ENCODE data around the gene PCDHB5. TPM values are rescaled to one million over a fixed set of nuclear protein-coding genes. Genes with fewer than 3 reads are reported as not detected.
"Not testable (repeated sequence)": the region's sequence is repeated elsewhere in the genome, so short reads cannot be mapped to it uniquely, and the experiment has no call there.

The PCDHB5 gene
- total RNA-seq, 1 experiment from 2014 or later = 2.9 TPM

GRCh38 chr5:141150993-141151325, 16.0 kb downstream of the PCDHB5 start:
- H3K79me2 ChIP-seq (ENCODE audit: insufficient read depth, low read length) = no peaks in the 10 kb centered on the region
- no peak overlapping the region; the same call in 1 of the 2 replicates for H3K14ac ChIP-seq (ENCODE audit: insufficient read depth, low read length)
- no peak overlapping the region for H3K27ac ChIP-seq (ENCODE audit: insufficient read length, low read depth, low read length)
- no peak overlapping the region for H3T11ph ChIP-seq (ENCODE audit: low read length)
- no peak overlapping the region for H2AFZ ChIP-seq (ENCODE audit: low read length)
- H3K27me3 Mint-ChIP-seq (ENCODE audit: low read depth) = peaks cover 10% of the 10 kb centered on the region
- no peak overlapping the region for H3K9ac ChIP-seq (ENCODE audit: extremely low read depth, insufficient read length, low read length)
- H4K5ac ChIP-seq (ENCODE audit: insufficient read length, low read depth, low read length) = no peak overlapping the region
- no CpG with 5 or more reads among the region's 13 CpGs for WGBS (ENCODE audit: extremely low coverage, insufficient read length, low lambda C conversion rate)
- H3K18ac ChIP-seq (ENCODE audit: insufficient read length, low read depth, low read length) = no peak overlapping the region
- H2BK5ac ChIP-seq (ENCODE audit: insufficient read length, low read length) = no peak overlapping the region
- H3K27ac Mint-ChIP-seq = no peak overlapping the region
- no peaks in the 10 kb centered on the region for H3K4me1 ChIP-seq (ENCODE audit: insufficient read depth, low read length)
- no peak overlapping the region for H4K91ac ChIP-seq (ENCODE audit: insufficient read length, low read depth, low read length)
- no peak for DNase-seq
- no peak overlapping the region for H4K8ac ChIP-seq (replicated peaks; ENCODE audit: insufficient read length, low read depth, low read length)
- no peak overlapping the region for H2BK20ac ChIP-seq (ENCODE audit: low read depth, low read length, poor library complexity, severe bottlenecking)
- H3K79me1 ChIP-seq (ENCODE audit: insufficient read depth, low read depth, low read length, poor library complexity, severe bottlenecking) = no peaks in the 10 kb centered on the region
- no peak overlapping the region for H3K56ac ChIP-seq (ENCODE audit: insufficient read length, low read depth, low read length)
- peaks cover 9% of the 10 kb centered on the region for H3K9me3 ChIP-seq (ENCODE audit: control insufficient read depth, low read depth, low read length)
- H3K36me3 Mint-ChIP-seq (ENCODE audit: insufficient read depth in 1 of 3, low read depth in 3 of 3) = peaks cover 1 to 20% (median 2%) of the 10 kb centered on the region in 3 experiments; a peak in 5 of 7 replicates
- no peak overlapping the region for H3K4me2 ChIP-seq (ENCODE audit: insufficient read depth, insufficient read length, low read length)
- H3K23me2 ChIP-seq (ENCODE audit: insufficient read length, low read depth, low read length, poor library complexity, severe bottlenecking) = no peaks in the 10 kb centered on the region
- no peak overlapping the region for H2BK120ac ChIP-seq (ENCODE audit: low read depth, low read length, poor library complexity, severe bottlenecking)
- no peak overlapping the region for H3K4ac ChIP-seq (ENCODE audit: low read depth, low read length)
- H3K4me3 Mint-ChIP-seq = no peak overlapping the region
- H3K27me3 ChIP-seq (ENCODE audit: insufficient read depth, low read length) = no peaks in the 10 kb centered on the region
- TF ChIP-seq, protein P1, sequence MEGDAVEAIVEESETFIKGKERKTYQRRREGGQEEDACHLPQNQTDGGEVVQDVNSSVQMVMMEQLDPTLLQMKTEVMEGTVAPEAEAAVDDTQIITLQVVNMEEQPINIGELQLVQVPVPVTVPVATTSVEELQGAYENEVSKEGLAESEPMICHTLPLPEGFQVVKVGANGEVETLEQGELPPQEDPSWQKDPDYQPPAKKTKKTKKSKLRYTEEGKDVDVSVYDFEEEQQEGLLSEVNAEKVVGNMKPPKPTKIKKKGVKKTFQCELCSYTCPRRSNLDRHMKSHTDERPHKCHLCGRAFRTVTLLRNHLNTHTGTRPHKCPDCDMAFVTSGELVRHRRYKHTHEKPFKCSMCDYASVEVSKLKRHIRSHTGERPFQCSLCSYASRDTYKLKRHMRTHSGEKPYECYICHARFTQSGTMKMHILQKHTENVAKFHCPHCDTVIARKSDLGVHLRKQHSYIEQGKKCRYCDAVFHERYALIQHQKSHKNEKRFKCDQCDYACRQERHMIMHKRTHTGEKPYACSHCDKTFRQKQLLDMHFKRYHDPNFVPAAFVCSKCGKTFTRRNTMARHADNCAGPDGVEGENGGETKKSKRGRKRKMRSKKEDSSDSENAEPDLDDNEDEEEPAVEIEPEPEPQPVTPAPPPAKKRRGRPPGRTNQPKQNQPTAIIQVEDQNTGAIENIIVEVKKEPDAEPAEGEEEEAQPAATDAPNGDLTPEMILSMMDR (conservative IDR thresholded peaks at IDR 0.05) = no peak
- H2BK12ac ChIP-seq (ENCODE audit: insufficient read length, low read depth, low read length) = no peak overlapping the region
- H3K9me3 Mint-ChIP-seq = peaks cover 27 to 31% of the 10 kb centered on the region in 2 experiments
- H4K20me1 ChIP-seq (ENCODE audit: control insufficient read depth, insufficient read depth, insufficient read length) = no peaks in the 10 kb centered on the region
- H3K23ac ChIP-seq (ENCODE audit: insufficient read length, low read depth, low read length) = no peak overlapping the region
- no peak overlapping the region for H2BK15ac ChIP-seq (ENCODE audit: low read depth, low read length)
- no peak overlapping the region for H2AK5ac ChIP-seq (ENCODE audit: insufficient read length, low read length)
- no peaks in the 10 kb centered on the region for H3K4me1 Mint-ChIP-seq

GRCh38 chr5:141151632-141152031, 16.6 kb downstream of the PCDHB5 start:
- not testable (repeated sequence) for H2BK15ac ChIP-seq (ENCODE audit: low read depth, low read length); H3K4me1 ChIP-seq (ENCODE audit: insufficient read depth, low read length); H2BK20ac ChIP-seq (ENCODE audit: low read depth, low read length, poor library complexity, severe bottlenecking); H3K27ac Mint-ChIP-seq; H3K9me3 ChIP-seq (ENCODE audit: control insufficient read depth, low read depth, low read length); H2AFZ ChIP-seq (ENCODE audit: low read length); H4K5ac ChIP-seq (ENCODE audit: insufficient read length, low read depth, low read length); H3K18ac ChIP-seq (ENCODE audit: insufficient read length, low read depth, low read length); H2AK5ac ChIP-seq (ENCODE audit: insufficient read length, low read length); H3K14ac ChIP-seq (ENCODE audit: insufficient read depth, low read length); H4K20me1 ChIP-seq (ENCODE audit: control insufficient read depth, insufficient read depth, insufficient read length); H3K4ac ChIP-seq (ENCODE audit: low read depth, low read length); H4K91ac ChIP-seq (ENCODE audit: insufficient read length, low read depth, low read length); H3K27ac ChIP-seq (ENCODE audit: insufficient read length, low read depth, low read length); H3K23me2 ChIP-seq (ENCODE audit: insufficient read length, low read depth, low read length, poor library complexity, severe bottlenecking); H3K27me3 ChIP-seq (ENCODE audit: insufficient read depth, low read length); H3K4me1 Mint-ChIP-seq; H3K4me3 Mint-ChIP-seq; H3K27me3 Mint-ChIP-seq (ENCODE audit: low read depth); H3K79me2 ChIP-seq (ENCODE audit: insufficient read depth, low read length); H2BK12ac ChIP-seq (ENCODE audit: insufficient read length, low read depth, low read length); H3K9ac ChIP-seq (ENCODE audit: extremely low read depth, insufficient read length, low read length); H4K8ac ChIP-seq (replicated peaks; ENCODE audit: insufficient read length, low read depth, low read length); H3T11ph ChIP-seq (ENCODE audit: low read length); DNase-seq; H3K79me1 ChIP-seq (ENCODE audit: insufficient read depth, low read depth, low read length, poor library complexity, severe bottlenecking); H2BK5ac ChIP-seq (ENCODE audit: insufficient read length, low read length); H2BK120ac ChIP-seq (ENCODE audit: low read depth, low read length, poor library complexity, severe bottlenecking); H3K23ac ChIP-seq (ENCODE audit: insufficient read length, low read depth, low read length); H3K56ac ChIP-seq (ENCODE audit: insufficient read length, low read depth, low read length); H3K4me2 ChIP-seq (ENCODE audit: insufficient read depth, insufficient read length, low read length)
- WGBS (ENCODE audit: extremely low coverage, insufficient read length, low lambda C conversion rate) = no CpG with 5 or more reads among the region's 41 CpGs
- Mint-ChIP-seq H3K36me3 (ENCODE audit: insufficient read depth in 1 of 3, low read depth in 3 of 3) (peaks cover 1 to 22% (median 3%) of the 10 kb centered on the region in 3 experiments; a peak in 5 of 7 replicates), H3K9me3 (peaks cover 33 to 36% of the 10 kb centered on the region in 2 experiments)

Data from H9 (cell line).